OCI-LY1 (cell line): ENCODE results near the gene LTA4H.
A peak's percentile ranks its signal among the peaks of the same experiment; 100 is the strongest.

Source experiments
- EZH2 ChIP-seq: fragments of 200-600 bp; sonication (generic), shearing (Covaris generic); IDR thresholded peaks from 2 replicates; pipeline ENCODE4 v1.8.0; 2017; ENCODE audit warnings: borderline replicate concordance, mixed run types, mild to moderate bottlenecking, antibody characterized with exemption, low read length, moderate library complexity, mixed read lengths
- TF ChIP-seq, protein P1 (sequence below): fragments of 200-600 bp; sonication (generic), shearing (Covaris generic); IDR thresholded peaks from 2 replicates; pipeline ENCODE4 v1.5.1; 2017; ENCODE audit warnings: mild to moderate bottlenecking, antibody characterized with exemption, low read length, moderate library complexity, mixed read lengths

DNA sequence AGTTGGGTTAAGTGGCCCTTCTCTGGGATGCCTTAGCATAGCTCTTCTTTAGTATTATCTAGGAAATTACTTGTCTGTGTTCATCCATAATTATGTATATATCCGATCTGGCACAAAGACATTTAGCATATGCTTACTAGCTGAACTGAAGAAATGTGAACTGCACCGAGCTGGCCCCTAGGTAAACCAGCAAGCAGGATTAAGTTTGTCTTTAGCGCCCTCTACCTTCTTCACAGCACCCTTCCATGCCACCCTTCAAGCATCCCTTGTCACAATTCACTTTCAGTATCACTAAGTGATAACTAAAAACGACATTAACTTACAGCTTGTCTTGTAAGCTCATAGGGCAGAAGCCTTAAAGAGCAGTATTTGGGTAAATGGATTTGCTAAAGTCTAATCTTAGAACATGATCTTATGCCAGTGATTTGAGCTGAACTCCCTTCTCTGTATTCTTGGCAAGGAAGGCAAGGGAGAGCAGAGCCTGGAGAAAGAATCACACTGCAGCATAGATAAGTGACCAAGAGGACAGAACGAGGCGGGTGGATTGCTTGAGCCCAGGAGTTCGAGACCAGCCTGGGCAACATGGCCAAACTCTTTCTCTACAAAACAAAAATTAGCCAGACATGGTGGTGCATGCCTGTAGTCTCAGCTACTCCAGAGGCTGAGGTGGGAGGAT, 36.6 kb downstream of the LTA4H start:
- TF ChIP-seq, protein P1, sequence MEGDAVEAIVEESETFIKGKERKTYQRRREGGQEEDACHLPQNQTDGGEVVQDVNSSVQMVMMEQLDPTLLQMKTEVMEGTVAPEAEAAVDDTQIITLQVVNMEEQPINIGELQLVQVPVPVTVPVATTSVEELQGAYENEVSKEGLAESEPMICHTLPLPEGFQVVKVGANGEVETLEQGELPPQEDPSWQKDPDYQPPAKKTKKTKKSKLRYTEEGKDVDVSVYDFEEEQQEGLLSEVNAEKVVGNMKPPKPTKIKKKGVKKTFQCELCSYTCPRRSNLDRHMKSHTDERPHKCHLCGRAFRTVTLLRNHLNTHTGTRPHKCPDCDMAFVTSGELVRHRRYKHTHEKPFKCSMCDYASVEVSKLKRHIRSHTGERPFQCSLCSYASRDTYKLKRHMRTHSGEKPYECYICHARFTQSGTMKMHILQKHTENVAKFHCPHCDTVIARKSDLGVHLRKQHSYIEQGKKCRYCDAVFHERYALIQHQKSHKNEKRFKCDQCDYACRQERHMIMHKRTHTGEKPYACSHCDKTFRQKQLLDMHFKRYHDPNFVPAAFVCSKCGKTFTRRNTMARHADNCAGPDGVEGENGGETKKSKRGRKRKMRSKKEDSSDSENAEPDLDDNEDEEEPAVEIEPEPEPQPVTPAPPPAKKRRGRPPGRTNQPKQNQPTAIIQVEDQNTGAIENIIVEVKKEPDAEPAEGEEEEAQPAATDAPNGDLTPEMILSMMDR = peak; percentile 81
- TF ChIP-seq EZH2 = no peak
